Activated CD4-positive, alpha-beta T cell treated with anti-CD3 and anti-CD28 coated beads for 4 hours (primary cell): ENCODE measurements around the gene MRGPRG.

Experiments used
- DNase-seq, 2 donors: peaks; one replicate each; pipeline ENCODE4 v3.0.0-alpha.2; 2020

The MRGPRG gene

DNA sequence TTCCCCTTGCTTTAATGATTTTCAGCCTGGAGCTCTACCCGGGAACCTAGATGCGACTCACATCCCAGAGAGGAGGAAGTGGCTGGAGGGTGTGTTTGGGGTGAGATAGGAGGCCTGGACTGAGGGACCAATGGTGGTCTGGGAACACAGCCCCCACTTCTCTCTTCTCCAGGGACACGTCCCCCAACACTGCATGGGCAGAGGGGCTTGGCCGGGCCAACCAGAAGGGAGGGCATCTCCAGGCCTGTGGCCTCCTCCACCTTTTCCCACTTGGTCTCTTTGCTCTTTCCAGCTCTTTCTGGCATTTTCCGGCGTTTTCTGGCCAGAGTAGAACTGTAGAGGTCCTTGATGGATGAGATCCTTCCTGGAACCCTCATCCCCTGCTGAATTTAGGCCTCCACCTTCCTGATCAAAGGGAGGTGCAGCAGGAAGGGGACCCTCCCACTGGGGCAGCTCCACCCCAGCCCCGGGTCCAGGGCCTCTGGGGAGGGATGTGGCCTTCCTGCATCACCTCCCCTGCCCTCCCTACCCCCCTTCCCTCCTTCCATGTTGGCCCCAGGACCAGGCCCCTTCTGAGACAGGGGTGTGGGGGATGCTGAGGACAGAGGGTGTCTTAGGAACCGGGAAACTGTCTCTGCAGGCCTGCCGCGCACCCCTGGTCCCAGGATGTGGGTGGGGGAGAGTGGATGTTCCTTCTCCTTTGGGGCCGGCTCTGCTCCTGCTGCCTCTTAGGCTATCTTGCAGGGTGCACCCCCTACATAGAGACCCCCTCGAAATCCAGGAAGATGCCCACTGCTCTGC, 24.4 kb downstream of the MRGPRG start:
- DNase-seq, result no peak

DNA sequence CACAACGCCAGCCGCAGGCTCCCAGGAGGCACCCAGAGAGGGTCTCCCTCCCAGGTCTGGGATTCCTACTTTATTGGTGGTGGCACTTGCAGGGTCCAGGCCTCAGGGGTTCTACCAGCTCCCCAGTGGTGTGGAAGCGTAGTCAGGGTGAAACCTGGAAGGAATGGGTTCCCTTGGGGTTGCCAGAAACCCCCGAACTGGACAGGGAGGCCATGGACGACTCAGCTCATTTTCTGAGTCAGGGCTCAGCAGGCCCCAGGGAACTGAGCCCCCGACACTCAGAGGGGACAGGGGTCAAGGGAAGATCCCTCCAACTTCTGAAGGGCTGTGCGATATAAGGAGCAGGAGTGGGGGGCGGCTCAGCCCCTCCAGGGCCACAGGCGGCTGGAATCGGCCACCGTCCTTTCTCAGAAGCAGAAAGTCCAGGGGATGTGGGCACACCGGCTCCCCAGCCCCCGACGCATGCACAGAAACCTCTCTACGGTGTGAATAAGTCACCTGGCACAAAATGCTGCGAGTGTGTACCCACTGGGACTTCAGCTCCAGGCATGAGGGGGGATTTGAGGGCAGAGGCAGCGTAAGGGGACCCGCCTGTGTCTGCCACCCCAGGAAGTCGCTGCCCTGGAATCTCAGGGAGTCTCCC, 25.1 kb downstream of the MRGPRG start:
- DNase-seq, result no peak

DNA sequence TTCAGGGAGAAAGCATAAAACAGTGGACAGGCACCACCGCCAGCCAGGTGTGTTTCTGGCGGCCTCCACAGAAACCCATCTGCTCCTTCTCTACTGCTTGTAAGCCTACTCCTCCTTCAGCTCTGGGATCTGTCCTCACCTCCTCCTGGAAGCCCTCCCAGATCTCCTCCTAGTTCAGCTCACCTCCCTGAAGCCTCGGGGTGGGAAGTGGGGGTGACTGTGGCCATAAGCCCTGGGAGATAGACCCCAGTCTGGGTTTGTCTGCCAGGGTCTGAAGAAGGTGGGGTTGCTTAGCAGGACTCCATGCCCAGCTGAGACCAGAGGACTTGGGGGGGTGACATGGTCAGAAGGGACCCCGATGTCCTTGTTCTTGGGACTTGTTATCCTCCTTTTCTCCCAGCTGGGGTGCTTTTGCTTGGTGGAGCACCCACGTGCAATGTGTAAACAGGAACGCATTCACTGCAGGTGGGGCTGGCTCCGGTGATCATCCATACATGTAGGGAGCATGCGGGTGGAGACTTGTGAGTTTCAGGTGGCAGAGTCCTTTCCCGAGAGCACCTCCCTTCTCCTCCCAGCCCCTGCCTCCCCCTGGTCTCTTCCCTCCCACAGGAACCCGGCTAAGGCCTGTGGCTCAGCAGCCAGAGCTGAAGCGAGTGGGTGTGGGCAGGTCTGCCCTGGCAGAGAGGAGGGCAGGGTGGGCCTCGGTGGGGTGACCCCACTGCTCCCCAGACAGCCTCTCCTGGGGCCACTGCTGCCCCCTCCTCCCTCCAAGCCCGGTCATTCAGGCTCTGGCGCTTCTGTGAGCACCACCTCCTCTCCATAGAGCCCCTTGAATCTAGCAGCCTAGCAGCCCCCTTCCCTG, 25.9 kb downstream of the MRGPRG start:
- no peak for DNase-seq

DNA sequence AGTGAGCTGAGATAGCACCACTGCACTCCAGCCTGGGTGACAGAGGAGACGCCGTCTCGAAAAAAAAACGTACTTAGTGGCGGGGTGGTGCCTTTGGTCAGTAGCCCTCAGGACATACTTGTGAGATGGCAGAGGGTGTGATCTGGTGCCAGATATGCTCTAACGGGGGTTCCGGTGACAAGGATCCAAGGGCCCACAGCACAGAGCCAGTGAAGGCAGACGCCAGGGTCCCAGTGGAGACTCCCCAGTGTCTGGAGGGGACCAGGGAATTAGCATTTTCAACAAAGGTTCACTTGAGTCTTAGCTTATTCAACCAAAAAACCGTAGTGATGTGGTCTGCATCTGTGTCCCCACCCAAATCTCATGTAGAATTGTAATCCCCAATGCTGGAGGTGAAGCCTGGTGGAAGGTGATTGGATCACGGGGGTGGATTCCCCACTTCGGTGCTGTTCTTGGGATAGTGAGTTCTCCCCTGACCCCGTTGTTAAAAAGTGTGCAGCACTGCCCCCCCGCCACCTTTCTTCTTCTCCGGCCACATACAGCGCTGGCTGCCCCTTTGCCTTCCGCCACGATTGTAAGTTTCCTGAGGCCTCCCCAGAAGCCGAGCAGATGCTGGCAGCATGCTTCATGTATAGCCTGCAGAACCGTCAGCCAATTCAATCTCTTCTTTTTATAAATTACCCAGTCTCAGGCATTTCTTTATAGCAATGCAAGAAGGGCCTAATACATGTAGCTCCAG, 26.9 kb downstream of the MRGPRG start:
- no peak for DNase-seq

DNA sequence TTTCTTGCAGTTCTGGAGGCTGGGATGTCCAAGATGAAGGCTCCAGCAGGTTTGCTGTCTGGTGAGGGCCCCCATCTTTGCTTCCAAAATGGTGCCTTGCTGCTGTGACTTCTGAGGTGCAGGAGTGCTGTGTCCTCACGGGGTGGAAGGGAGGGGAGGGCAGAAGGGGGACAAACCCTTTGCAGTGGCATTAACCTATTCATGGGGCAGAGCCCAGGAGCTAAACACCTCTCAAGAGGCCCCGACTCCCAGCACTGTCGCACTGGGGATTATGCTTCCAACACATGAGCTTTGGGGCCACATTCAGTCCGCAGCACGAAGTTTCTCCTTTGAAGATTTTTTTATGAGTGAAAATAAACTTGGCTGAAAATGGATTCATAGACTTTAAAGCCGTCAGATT, 28.0 kb downstream of the MRGPRG start:
- DNase-seq, result no peak

DNA sequence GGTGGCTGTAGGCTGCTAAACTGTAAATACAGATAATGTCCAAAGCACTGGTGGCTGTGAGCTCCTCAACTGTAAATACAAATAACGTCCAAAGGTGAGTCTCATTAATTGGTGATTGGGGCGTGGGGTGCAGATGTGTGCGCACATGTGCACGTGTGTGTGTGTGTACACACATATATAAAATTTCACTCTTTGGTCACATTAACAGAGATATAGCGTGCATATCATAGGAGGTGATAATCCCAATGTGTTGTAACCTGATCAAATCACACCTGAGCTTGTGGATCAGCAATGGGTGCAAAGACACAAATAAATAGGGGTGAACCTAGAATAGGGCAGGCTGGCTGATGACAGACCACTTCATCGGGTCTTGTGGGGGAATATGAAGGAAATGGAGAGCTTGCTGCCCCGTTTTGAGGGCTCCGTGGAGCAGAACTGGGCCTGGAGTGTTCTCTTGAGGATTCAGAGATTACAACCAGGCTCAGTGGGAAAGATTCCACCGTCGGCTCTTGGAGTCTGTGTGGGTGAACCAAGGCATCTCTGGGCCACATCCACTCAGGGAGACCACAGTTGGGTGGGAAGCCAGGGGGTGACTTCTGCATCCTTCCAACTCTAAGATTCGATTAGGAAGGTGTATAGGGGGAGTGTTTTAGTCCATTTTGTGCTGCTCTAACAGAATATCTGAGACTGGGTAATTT, 28.6 kb downstream of the MRGPRG start:
- no peak for DNase-seq

DNA sequence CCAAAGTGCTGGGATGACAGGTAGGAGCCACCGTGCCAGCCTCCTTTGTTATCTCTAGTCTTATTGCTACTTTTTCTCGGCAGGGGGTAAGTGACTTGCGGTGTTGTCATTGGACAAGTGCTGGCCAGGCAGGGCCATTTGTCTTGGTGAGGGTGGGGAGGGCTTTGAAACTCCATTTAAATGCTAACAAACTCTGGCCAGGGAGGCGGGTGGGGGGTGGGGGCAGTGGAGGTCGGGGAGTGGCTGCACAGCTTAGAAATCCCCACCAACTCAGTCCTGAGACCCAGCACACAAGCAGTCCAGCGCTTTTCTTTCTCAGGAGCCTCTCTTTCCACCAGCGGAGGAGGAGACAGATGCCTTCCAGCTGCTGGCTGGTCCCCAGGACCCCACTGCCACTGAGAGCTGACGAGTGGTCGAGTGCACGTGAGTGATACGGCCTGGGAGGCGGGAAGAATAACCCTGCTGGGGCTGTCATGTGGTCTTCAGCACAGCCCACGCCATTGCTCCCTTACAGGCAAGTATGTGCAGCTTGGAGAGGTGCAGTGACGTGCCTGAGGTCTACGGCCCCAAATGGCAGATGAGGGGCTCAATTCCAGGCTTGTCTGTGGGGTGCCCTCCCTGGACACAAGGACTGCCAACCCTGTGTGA, 29.3 kb downstream of the MRGPRG start:
- no peak for DNase-seq

DNA sequence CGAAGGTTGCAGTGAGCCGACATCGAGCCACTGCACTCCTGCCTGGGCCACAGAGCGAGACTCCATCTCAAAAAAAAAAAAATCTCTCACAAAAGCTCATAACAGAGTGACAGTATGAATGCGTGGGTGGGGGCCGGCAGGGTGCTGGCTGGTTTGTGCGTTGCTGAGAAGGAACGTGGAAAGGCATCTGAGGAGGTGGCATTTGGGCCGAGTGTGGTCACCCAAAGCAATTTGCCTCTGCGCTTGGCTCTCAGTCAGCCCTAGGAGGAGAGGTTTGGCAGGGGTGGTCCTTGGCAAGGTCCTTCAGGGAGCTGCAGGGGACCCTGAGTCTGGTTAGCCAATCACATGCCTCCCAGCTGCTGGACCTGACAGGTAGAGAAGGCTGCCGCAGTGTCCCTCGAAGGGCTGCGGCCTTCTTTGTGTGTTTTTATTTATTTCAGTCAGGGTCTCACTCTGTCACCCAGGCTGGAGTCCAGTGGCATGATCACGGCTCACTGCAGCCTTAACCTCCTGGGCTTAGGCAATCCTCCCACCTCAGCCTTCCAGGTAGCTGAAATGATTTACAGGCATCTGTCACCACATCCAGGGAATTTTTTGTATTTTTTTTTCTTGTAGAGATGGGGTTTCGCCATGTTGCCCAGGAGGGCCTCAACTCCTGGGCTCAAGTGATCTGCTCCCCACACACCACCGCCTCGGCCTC, 30.0 kb downstream of the MRGPRG start:
- no peak for DNase-seq

DNA sequence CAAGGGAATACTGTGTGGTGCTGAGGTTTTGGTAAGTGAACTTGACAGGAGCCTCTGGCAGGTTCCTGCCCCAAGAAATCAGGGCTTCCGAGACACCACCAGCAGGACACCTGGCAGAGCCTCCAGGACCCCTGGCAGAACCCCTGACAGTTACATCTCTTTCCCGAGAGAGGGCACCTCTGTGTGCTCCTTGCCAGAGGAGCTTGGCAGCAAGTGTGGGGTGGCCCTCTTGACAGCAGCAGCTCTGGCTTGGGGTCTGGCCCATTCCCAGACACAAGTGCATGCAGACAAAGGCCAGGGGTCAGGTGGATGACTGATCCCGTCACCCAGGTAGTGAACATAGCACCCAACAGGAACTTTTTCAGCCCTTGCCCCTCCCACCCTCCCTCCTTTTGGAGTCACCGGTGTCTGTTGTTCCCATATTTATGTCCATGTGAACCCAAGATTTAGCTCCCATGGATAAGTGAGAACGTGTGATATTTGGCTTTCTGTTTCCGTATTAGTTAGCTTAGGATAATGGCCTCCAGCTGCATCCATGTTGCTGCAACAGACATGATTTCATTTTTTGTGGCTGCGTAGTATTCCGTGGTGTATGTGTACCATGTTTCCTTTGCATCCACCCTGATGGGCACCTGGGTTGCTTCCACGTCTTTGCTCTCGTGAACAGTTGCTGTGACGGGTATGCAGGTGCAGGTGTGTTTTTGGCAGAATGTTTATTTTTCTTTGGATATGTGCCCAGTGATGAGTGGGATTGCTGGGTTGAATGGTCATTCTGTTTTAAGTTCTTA, 32.3 kb downstream of the MRGPRG start:
- no peak for DNase-seq

DNA sequence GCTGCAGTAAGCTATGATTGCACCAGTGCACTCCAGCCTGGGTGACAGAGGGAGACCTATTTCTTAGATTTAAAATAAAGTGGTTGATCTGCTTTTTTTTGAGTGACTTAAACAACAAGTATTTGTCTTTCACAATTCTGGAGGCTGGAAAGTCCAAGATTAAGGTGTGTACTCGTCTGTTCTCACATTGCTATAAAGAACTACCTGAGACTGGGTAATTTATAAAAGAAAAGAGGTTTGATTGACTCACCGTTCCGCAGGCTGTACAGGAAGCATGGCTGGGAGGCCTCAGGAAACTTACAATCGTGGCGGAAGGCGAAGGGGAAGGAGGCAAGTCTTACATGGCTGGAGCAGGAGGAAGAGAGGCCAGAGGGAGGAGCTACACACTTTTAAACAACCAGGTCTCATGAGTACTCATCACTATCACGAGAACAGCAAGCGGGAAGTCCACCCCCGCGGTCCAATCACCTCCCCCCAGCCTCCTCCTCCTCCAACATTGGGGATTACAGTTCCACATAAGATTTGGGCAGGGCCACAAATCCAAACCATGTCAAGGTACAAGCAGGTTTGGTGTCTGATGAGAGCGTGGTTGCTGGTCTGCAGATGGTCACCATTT, 33.8 kb downstream of the MRGPRG start:
- DNase-seq, result no peak

DNA sequence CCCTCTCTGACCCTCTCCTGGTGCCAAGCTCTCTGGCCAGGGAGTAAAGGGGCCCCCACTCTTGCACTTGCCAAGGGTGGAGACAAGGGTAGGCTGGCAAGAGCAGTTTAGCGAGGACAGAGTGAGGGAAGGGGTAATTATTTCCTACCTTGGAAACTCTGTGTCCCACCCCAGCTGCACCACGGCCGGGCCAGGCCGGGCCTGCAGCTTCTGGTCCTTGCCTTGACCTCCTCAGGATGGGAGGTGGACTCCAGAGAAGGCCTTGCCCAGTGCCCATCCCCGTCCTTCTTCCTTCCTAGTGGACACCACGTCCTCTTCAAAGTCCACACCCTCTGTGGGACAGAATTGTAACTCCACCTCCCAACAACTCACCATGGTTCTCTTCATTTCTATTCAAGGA, 35.1 kb downstream of the MRGPRG start:
- no peak for DNase-seq

DNA sequence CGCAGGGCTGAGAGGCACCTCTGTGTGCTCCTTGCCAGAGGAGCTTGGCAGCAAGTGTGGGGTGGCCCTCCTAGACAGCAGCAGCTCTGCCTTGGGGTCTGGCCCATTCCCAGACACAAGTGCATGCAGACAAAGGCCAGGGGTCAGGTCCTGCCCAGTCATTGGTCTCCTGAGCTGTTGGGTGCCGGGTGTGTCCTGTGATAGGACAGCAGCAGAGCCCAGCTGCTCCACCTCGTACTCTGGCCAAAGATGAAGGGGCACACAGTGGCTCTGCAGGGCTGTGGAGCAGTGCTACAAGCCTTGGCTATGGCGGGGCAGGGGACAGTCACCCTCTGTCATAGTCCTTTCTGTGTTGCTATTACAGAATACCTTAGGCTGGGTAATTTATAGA, 36.2 kb downstream of the MRGPRG start:
- DNase-seq, result no peak

DNA sequence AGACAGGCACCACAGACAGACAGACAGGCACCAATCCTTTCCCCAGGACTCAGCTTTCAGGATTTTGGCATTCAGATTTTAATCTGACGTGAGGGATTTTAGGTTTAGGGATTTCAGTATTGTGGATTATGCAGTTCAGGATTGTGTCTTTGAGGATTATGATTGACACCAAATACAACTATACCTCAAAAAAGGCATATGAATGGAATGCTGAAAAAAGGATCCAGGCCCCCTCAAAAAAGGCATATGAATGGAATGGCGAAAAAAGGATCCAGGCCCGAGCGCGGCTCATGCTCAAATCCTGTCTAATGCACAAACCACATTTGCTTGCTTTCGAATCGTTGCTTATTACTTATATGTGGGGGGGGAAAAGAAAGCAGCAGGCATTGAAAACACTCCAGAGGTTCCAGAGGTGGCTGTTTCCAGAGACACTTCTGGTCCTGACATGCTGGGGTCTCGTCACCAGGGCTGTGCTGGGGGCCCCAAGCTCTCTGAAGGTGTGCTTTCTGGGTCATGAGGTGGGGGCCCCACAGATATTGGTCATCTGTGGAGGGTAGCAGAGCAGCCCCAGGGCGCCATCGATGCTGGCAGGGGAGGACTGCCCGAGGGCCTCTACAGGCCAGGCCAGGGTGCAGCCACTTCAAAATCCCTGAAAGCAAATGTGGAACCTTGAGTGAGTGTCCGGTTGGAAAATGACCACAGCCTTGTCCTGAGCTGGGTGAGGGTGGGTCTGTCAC, 36.7 kb downstream of the MRGPRG start:
- no peak for DNase-seq

DNA sequence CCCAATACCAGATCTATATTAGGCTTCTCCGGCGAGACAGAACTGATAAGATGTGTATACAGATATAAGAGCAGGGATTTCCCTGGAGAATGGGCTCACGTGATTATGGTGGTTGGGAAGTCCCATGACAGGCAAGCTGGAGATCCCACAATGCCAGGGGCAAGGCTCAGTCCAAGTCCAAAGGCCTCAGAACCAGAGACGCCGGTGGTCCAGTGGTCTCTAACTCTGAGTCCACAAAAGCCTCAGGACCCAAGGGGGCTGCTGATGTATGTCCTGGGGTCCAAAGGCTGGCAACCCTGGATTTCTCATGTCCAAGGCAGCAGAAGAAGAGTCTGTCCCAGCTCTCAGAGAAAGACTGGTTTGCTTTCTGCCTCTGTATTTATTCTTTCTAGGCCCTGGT, 37.7 kb downstream of the MRGPRG start:
- no peak for DNase-seq

DNA sequence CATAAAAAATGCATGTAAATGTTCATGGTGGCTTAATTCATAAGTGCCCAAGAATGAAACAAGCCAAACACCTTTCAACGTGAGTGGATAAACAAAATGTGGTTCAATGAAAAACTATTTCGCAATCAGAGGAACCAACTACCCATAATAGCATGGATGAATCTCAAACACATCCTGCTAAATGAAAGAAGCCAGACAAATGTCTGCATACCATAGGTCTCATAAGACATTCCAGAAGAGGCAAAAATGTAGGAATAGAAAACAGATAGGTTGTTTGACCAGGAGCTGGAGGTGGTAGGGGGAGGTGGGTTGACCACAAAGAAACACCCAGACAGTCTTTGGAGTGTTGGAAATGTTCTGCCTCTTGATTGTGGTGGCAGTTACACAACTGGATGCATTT, 40.3 kb downstream of the MRGPRG start:
- DNase-seq, result no peak

DNA sequence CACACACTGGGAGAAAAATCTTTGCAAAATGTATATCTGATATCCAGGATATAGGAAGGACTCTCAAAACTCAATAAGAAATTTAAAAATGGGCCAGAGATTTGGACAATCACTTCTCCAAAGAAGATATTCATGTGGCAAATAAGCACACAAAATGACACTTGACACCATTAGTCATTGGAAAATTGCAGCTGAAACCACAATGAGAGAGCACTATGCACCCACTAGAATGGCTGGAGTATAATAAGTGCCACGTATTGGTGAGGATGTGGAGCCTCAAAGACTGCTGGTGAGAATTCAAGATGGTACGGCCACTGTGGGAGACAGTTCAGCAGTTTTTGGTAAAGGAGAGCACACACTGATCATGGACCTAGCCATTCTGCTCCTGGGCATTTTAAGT, 40.7 kb downstream of the MRGPRG start:
- DNase-seq, result no peak

DNA sequence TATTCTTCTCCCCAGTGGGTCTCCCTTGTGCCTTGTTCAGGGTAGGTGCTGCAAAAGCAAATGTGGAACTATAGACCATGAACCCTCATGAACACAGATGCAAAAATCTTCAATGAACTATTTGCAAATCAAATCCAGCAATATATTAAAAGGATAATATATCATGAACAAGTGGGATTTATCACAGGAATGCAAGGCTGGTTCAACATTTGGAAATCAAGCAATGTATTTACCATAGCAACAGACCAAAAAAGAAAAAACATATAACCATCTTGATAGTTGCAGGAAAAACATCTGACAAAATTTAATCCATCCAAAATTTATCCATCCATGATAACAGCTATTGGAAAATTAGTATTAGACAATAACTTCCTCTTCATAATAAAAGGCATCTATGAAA, 42.1 kb downstream of the MRGPRG start:
- no peak for DNase-seq

DNA sequence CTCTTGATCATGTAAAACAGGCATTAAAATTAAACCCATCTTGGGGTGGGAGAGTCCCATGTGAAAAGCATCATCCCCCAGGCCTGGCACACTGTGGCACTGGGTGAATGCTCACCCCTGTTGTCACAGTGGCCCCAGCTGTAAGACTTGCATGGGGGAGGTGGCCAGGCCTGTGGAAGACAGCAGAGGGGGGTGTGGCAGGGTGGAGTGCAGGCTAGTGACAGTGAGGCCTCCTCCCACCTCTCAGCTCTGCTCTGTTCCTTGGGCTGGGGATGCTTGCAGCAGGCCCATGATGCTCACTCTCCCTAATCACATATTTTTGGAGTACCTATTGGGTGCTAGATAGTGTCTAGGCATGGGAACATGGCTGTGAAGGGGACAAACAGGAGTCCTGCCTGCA, 43.4 kb downstream of the MRGPRG start:
- DNase-seq, result no peak

DNA sequence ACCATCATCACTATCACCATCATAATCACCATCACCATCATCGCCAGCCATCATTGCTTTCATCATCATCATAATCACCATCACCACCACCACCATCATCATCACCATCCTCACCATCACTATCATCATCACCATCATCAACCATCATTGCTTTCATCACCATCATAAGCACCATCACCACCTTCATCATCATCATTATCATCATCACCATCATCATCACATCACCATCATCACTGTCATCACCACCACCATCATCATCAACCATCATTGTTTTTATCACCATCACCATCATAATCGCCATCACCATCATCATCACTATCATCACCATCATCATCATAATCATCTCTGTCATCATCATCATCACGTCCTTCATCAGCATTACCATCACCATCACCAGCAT, 44.2 kb downstream of the MRGPRG start:
- DNase-seq, result no peak
